SK-N-SH (cell line): ENCODE results near the gene DGLUCY. TPM values are rescaled to one million over a fixed set of nuclear protein-coding genes. Genes with fewer than 3 reads are reported as not detected.

Experiments used
- CTCF ChIA-PET: fragments of 300-600, 350-600 bp; formaldehyde crosslinking; extraction: SDS; loops from one replicate; lab custom pipeline; 2021; lab: Yijun Ruan, JAX
- POLR2A ChIA-PET: fragments of 350-600 bp; sonication (Branson Sonifier 250); formaldehyde crosslinking; extraction: SDS; loops from one replicate; lab custom pipeline; 2020; ENCODE audit warnings: antibody characterized with exemption, inconsistent platforms; lab: Yijun Ruan, JAX
- DNase-seq: peaks from one replicate; pipeline ENCODE4 v3.0.0; 2012
- H2AFZ ChIP-seq: fragments of 200-600 bp; sonication (generic); 2 replicates; pipeline ENCODE4 v1.8.1; 2016; ENCODE audit warnings: antibody characterized with exemption, mild to moderate bottlenecking, low read depth
- H3F3A ChIP-seq: fragments of 200-600 bp; sonication (generic); replicated peaks from 2 replicates; pipeline ENCODE3; 2016; ENCODE audit warnings: antibody characterized with exemption, mild to moderate bottlenecking; ENCODE audit not compliant: insufficient read depth
- H3K27ac ChIP-seq, 2 experiments: fragments of 200-500 bp in 1 of 2; fragments of 200-600 bp in 1 of 2; sonication (Bioruptor generic) in 1 of 2; sonication (generic), shearing (Covaris generic) in 1 of 2; 2 replicates each; pipeline versions ENCODE4 v1.5.1 to v1.6.1; 2014 to 2016; ENCODE audit warnings: low read depth in 2 of 2, inconsistent platforms in 1 of 2, low read length in 1 of 2, mild to moderate bottlenecking in 1 of 2, mixed read lengths in 1 of 2
- H3K27me3 ChIP-seq: fragments of 200-600 bp; sonication (generic), shearing (Covaris generic); 2 replicates; pipeline ENCODE4 v1.6.1; 2016; ENCODE audit warnings: mixed run types; ENCODE audit not compliant: insufficient read depth
- H3K36me3 ChIP-seq, 2 experiments: fragments of 200-500 bp in 1 of 2; fragments of 200-600 bp in 1 of 2; sonication (Bioruptor generic) in 1 of 2; sonication (generic) in 1 of 2; replicated peaks in 1 of 2; 2 replicates each; pipeline versions ENCODE3 to v1.5.1; 2014 to 2016; ENCODE audit warnings: low read length in 1 of 2, mild to moderate bottlenecking in 1 of 2; ENCODE audit not compliant: insufficient read depth in 2 of 2, control insufficient read depth in 1 of 2
- H3K4me1 ChIP-seq, 2 experiments: fragments of 200-500 bp in 1 of 2; fragments of 200-600 bp in 1 of 2; sonication (Bioruptor generic) in 1 of 2; sonication (generic), shearing (Covaris generic) in 1 of 2; 2 replicates each; pipeline versions ENCODE4 v1.5.1 to v1.6.1; 2014 to 2016; ENCODE audit warnings: low read depth in 1 of 2, low read length in 1 of 2, mixed run types in 1 of 2; ENCODE audit not compliant: insufficient read depth in 2 of 2, control insufficient read depth in 1 of 2
- H3K4me2 ChIP-seq: fragments of 200-600 bp; sonication (generic), shearing (Covaris generic); 2 replicates; pipeline ENCODE4 v1.6.1; 2017; ENCODE audit warnings: mixed run types
- H3K4me3 ChIP-seq, 2 experiments: fragments of 200-500 bp in 1 of 2; fragments of 200-600 bp in 1 of 2; sonication (Bioruptor generic) in 1 of 2; sonication (generic), shearing (Covaris generic) in 1 of 2; 2 replicates each; pipeline versions ENCODE4 v1.5.1 to v1.8.1; 2014 to 2016; ENCODE audit warnings: low read depth in 2 of 2, inconsistent platforms in 1 of 2, low read length in 1 of 2, mild to moderate bottlenecking in 1 of 2, mixed read lengths in 1 of 2, moderate library complexity in 1 of 2
- H3K79me2 ChIP-seq: fragments of 200-600 bp; sonication (generic); 2 replicates; pipeline ENCODE4 v1.8.1; 2017; ENCODE audit warnings: mild to moderate bottlenecking; ENCODE audit not compliant: insufficient read depth
- H3K9ac ChIP-seq: fragments of 200-600 bp; sonication (generic); 2 replicates; pipeline ENCODE4 v1.6.1; 2017; ENCODE audit warnings: mixed run types
- H3K9me2 ChIP-seq: fragments of 200-600 bp; sonication (generic); 2 replicates; pipeline ENCODE4 v1.6.1; 2017; ENCODE audit warnings: mixed run types
- H3K9me3 ChIP-seq: fragments of 200-600 bp; sonication (generic); 2 replicates; pipeline ENCODE4 v1.6.1; 2017; ENCODE audit warnings: mixed run types, mild to moderate bottlenecking, moderate library complexity
- H4K20me1 ChIP-seq: fragments of 200-600 bp; sonication (generic); 2 replicates; pipeline ENCODE4 v1.6.1; 2017; ENCODE audit warnings: mild to moderate bottlenecking, mixed run types; ENCODE audit not compliant: insufficient read depth
- CHD2 ChIP-seq: fragments of 150-350 bp; IDR thresholded peaks from 2 replicates; pipeline ENCODE4 v1.6.1; 2018; ENCODE audit warnings: low read length; ENCODE audit not compliant: partially characterized antibody
- EP300 ChIP-seq, 2 experiments: IDR thresholded peaks; 2 replicates each; pipeline versions ENCODE4 v1.4.0 to v1.6.1; 2012; ENCODE audit warnings: borderline replicate concordance in 1 of 2, low read depth in 1 of 2, low read length in 1 of 2
- EZH2phosphoT487 ChIP-seq: fragments of 200-600 bp; sonication (generic); IDR thresholded peaks from 2 replicates; pipeline ENCODE4 v1.6.1; 2017; ENCODE audit warnings: low read depth, mixed run types, mild to moderate bottlenecking, antibody characterized with exemption, moderate library complexity, borderline replicate concordance
- FOXJ3 ChIP-seq: sonication (generic); formaldehyde crosslinking; IDR thresholded peaks from 2 replicates; pipeline ENCODE4 v1.5.1; 2020; ENCODE audit warnings: mild to moderate bottlenecking, missing genetic modification reagents
- GATA2 ChIP-seq: sonication (generic); formaldehyde crosslinking; IDR thresholded peaks from 2 replicates; pipeline ENCODE4 v1.5.0; 2020; ENCODE audit warnings: mild to moderate bottlenecking, missing genetic modification reagents
- MEF2A ChIP-seq: IDR thresholded peaks from 2 replicates; pipeline ENCODE4 v1.4.0; 2012; ENCODE audit warnings: low read depth, borderline replicate concordance
- NFIC ChIP-seq: IDR thresholded peaks from 2 replicates; pipeline ENCODE4 v1.4.0; 2012; ENCODE audit warnings: borderline replicate concordance
- PBX3 ChIP-seq: IDR thresholded peaks from 2 replicates; pipeline ENCODE4; 2012
- RXRA ChIP-seq: IDR thresholded peaks from 2 replicates; pipeline ENCODE4 v1.4.0; 2012; ENCODE audit warnings: low read depth, mild to moderate bottlenecking, borderline replicate concordance
- TAF1 ChIP-seq: IDR thresholded peaks from 2 replicates; pipeline ENCODE4 v1.6.1; 2012; ENCODE audit warnings: low read depth, mild to moderate bottlenecking, low read length, moderate library complexity, borderline replicate concordance
- TCF12 ChIP-seq: IDR thresholded peaks from 2 replicates; pipeline ENCODE4 v1.4.0; 2012
- TEAD4 ChIP-seq: IDR thresholded peaks from 2 replicates; pipeline ENCODE4 v1.4.0; 2012; ENCODE audit warnings: mild to moderate bottlenecking, borderline replicate concordance; ENCODE audit not compliant: insufficient read depth
- USF2 ChIP-seq: fragments of 150-350 bp; IDR thresholded peaks from 2 replicates; pipeline ENCODE4 v1.6.1; 2017; ENCODE audit warnings: antibody characterized with exemption, low read length, low read depth, borderline replicate concordance
- YY1 ChIP-seq: IDR thresholded peaks from 2 replicates; pipeline ENCODE4 v1.4.0; 2012; ENCODE audit warnings: low read depth, mild to moderate bottlenecking
- WGBS: methylation state at CpG from one replicate; pipeline ENCODE4 v1.1.6; 2017; ENCODE audit warnings: low lambda C conversion rate; 5-methylcytosine and 5-hydroxymethylcytosine counted together
- polyA plus RNA-seq, 3 experiments: library from polyadenylated mRNA; depleted of rRNA; stranded (reverse); fragments of >200 nt; gene quantifications; 2 replicates each; pipeline ENCODE4 v1.2.3, GENCODE V29; 2012
- TF ChIP-seq, protein P1 (sequence below): IDR thresholded peaks from 2 replicates; pipeline ENCODE4 v1.6.1; 2012; ENCODE audit warnings: mild to moderate bottlenecking, low read depth, low read length, moderate library complexity
- TF ChIP-seq, protein P2 (sequence below): fragments of 200-600 bp; sonication (generic); IDR thresholded peaks from 2 replicates; pipeline ENCODE4 v1.6.1; 2017; ENCODE audit warnings: antibody characterized with exemption, mild to moderate bottlenecking, moderate library complexity
- TF ChIP-seq, protein P3 (sequence below): fragments of 150-350 bp; IDR thresholded peaks from 2 replicates; pipeline ENCODE4 v1.6.1; 2016; ENCODE audit warnings: mild to moderate bottlenecking, low read depth, low read length
- TF ChIP-seq, protein P4 (sequence below): IDR thresholded peaks from 2 replicates; pipeline ENCODE4 v1.4.0; 2012; ENCODE audit warnings: low read depth, borderline replicate concordance

Gene DGLUCY
- polyA plus RNA-seq, 1 of the 3 experiments (the other 2 are of a cell fraction): 17.2 TPM

DNA sequence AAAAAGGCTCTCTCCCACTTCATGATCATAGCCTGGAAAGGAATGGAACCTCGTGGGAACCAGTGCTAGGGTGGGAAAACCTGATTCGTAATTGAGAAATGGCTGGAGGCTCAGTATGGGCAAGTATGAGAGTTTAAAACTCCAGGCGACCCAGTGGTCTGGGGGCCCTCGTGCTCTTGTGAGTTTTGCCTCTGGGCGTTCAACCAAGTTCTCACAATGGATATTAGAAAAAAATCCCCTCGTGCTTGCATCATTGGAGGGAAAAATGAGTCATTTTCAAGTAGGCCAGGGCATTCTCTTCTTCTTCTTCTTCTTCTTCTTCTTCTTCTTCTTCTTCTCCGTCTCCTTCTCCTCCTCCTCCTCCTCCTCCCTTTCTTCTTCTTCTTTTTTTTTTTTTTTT is 91.6 kb downstream of the DGLUCY start (continued):
- TF ChIP-seq MEF2A: no peak
- TF ChIP-seq USF2: no peak
- no peak for TF ChIP-seq PBX3
- TF ChIP-seq TCF12: no peak
- no peak for TF ChIP-seq EZH2phosphoT487

- no peaks in the 10 kb centered on the region for H3K4me1 ChIP-seq
- ChIA-PET POLR2A (no interaction called here), CTCF (no interaction called here)
- WGBS: 79% methylated on average over 3 of the region's 3 CpGs
- no peak overlapping the region for H3K27ac ChIP-seq
- no peak overlapping the region for H3K9ac ChIP-seq
- no peaks in the 10 kb centered on the region for H3K27me3 ChIP-seq
- H4K20me1 ChIP-seq: no peaks in the 10 kb centered on the region
- H3K4me2 ChIP-seq: no peak overlapping the region
- H3F3A ChIP-seq: no peaks in the 10 kb centered on the region
- H3K9me3 ChIP-seq: no peaks in the 10 kb centered on the region
- DNase-seq: no peak
- no peaks in the 10 kb centered on the region for H3K79me2 ChIP-seq
- H3K36me3 ChIP-seq: peaks cover 0 to 13% of the 10 kb centered on the region in 2 experiments
- no peak overlapping the region for H2AFZ ChIP-seq
- H3K4me3 ChIP-seq: no peak overlapping the region
- TF ChIP-seq MEF2A: no peak
- TF ChIP-seq NFIC: no peak
- no peak for TF ChIP-seq CHD2
- TF ChIP-seq, protein P1, sequence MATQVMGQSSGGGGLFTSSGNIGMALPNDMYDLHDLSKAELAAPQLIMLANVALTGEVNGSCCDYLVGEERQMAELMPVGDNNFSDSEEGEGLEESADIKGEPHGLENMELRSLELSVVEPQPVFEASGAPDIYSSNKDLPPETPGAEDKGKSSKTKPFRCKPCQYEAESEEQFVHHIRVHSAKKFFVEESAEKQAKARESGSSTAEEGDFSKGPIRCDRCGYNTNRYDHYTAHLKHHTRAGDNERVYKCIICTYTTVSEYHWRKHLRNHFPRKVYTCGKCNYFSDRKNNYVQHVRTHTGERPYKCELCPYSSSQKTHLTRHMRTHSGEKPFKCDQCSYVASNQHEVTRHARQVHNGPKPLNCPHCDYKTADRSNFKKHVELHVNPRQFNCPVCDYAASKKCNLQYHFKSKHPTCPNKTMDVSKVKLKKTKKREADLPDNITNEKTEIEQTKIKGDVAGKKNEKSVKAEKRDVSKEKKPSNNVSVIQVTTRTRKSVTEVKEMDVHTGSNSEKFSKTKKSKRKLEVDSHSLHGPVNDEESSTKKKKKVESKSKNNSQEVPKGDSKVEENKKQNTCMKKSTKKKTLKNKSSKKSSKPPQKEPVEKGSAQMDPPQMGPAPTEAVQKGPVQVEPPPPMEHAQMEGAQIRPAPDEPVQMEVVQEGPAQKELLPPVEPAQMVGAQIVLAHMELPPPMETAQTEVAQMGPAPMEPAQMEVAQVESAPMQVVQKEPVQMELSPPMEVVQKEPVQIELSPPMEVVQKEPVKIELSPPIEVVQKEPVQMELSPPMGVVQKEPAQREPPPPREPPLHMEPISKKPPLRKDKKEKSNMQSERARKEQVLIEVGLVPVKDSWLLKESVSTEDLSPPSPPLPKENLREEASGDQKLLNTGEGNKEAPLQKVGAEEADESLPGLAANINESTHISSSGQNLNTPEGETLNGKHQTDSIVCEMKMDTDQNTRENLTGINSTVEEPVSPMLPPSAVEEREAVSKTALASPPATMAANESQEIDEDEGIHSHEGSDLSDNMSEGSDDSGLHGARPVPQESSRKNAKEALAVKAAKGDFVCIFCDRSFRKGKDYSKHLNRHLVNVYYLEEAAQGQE: no peak
- TF ChIP-seq PBX3: no peak
- TF ChIP-seq EP300 (IDR thresholded peaks at IDR 0.05; ENCODE audit: borderline replicate concordance in 1 of 2, low read depth in 1 of 2, low read length in 1 of 2): no peak
- no peak for TF ChIP-seq TAF1
- TF ChIP-seq, protein P2, sequence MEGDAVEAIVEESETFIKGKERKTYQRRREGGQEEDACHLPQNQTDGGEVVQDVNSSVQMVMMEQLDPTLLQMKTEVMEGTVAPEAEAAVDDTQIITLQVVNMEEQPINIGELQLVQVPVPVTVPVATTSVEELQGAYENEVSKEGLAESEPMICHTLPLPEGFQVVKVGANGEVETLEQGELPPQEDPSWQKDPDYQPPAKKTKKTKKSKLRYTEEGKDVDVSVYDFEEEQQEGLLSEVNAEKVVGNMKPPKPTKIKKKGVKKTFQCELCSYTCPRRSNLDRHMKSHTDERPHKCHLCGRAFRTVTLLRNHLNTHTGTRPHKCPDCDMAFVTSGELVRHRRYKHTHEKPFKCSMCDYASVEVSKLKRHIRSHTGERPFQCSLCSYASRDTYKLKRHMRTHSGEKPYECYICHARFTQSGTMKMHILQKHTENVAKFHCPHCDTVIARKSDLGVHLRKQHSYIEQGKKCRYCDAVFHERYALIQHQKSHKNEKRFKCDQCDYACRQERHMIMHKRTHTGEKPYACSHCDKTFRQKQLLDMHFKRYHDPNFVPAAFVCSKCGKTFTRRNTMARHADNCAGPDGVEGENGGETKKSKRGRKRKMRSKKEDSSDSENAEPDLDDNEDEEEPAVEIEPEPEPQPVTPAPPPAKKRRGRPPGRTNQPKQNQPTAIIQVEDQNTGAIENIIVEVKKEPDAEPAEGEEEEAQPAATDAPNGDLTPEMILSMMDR: no peak
- TF ChIP-seq GATA2 (CRISPR knock-in tag): no peak
- TF ChIP-seq, protein P3, sequence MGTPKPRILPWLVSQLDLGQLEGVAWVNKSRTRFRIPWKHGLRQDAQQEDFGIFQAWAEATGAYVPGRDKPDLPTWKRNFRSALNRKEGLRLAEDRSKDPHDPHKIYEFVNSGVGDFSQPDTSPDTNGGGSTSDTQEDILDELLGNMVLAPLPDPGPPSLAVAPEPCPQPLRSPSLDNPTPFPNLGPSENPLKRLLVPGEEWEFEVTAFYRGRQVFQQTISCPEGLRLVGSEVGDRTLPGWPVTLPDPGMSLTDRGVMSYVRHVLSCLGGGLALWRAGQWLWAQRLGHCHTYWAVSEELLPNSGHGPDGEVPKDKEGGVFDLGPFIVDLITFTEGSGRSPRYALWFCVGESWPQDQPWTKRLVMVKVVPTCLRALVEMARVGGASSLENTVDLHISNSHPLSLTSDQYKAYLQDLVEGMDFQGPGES: no peak
- TF ChIP-seq, protein P4, sequence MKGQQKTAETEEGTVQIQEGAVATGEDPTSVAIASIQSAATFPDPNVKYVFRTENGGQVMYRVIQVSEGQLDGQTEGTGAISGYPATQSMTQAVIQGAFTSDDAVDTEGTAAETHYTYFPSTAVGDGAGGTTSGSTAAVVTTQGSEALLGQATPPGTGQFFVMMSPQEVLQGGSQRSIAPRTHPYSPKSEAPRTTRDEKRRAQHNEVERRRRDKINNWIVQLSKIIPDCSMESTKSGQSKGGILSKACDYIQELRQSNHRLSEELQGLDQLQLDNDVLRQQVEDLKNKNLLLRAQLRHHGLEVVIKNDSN: no peak
- no peak for TF ChIP-seq YY1
- TF ChIP-seq RXRA: no peak
- no peak for TF ChIP-seq TEAD4
- TF ChIP-seq FOXJ3 (CRISPR knock-in tag): no peak
- no peaks in the 10 kb centered on the region for H3K9me2 ChIP-seq
These were observed 93.1 kb downstream of the DGLUCY start for GRCh38 chr14:91207008-91207407.
